ENCODE measurements around the gene PCDH15. TPM values are rescaled to one million over a fixed set of nuclear protein-coding genes. Genes with fewer than 3 reads are reported as not detected.

PCDH15 gene
- total and polyA plus RNA-seq, 2 of the 4 experiments (the other 2 are of a cell fraction), result not detected

- Histone ChIP-seq H3K4me1 (ENCODE audit: control insufficient read depth, insufficient read depth, low read length) (no peaks in the 10 kb centered on the region), H4K91ac (ENCODE audit: insufficient read depth, low read depth, low read length) (no peak overlapping the region), H3K36me3 (ENCODE audit: control insufficient read depth, insufficient read depth, low read length) (no peaks in the 10 kb centered on the region), H3K79me1 (ENCODE audit: low read depth in 1 of 2, low read length in 2 of 2) (no peaks in the 10 kb centered on the region), H2BK5ac (ENCODE audit: low read depth, low read length, poor library complexity, severe bottlenecking) (no peak overlapping the region), H3K27ac (ENCODE audit: insufficient read depth, low read length) (no peak overlapping the region), H4K5ac (ENCODE audit: low read depth, low read length) (no peak overlapping the region), H3K27me3 (ENCODE audit: control insufficient read depth, insufficient read depth, low read length) (no peaks in the 10 kb centered on the region), H2AK5ac (ENCODE audit: low read depth, low read length) (no peak overlapping the region), H3K14ac (replicated peaks; ENCODE audit: low read depth, low read length) (no peak overlapping the region), H2BK120ac (ENCODE audit: low read depth, low read length) (no peak overlapping the region), H3K4me2 (ENCODE audit: low read depth, low read length) (no peak overlapping the region), H3K56ac (ENCODE audit: extremely low read depth, insufficient read depth, low read length) (no peak overlapping the region), H3K9me3 (ENCODE audit: control insufficient read depth, insufficient read depth, low read length) (0 out of 2 replicates have a peak, but pooled peaks cover 3% of the 10 kb centered on the region), H2BK20ac (ENCODE audit: low read depth, low read length) (no peak overlapping the region), H3K18ac (ENCODE audit: low read depth, low read length) (no peak overlapping the region), H4K20me1 (ENCODE audit: insufficient read depth, low read length) (no peaks in the 10 kb centered on the region), H2AFZ (replicated peaks; ENCODE audit: low read length, poor library complexity) (no peak overlapping the region), H3K23ac (ENCODE audit: low read depth, low read length) (no peak overlapping the region), H4K8ac (ENCODE audit: low read depth in 2 of 2, low read length in 2 of 2) (no peak overlapping the region), H3K9me1 (ENCODE audit: insufficient read depth, low read length) (no peaks in the 10 kb centered on the region), H3K4me3 (ENCODE audit: insufficient read depth, low read depth, low read length) (no peak overlapping the region), H2AK9ac (replicated peaks; ENCODE audit: low read depth, low read length, poor library complexity) (no peak overlapping the region), H2BK15ac (ENCODE audit: low read depth, low read length) (no peak overlapping the region), H3K4ac (ENCODE audit: low read depth, low read length) (no peak overlapping the region), H3K9ac (ENCODE audit: low read depth, low read length) (no peak overlapping the region)
- intact Hi-C loops (cut with micrococcal nuclease), result no loop called here
- ChIA-PET CTCF (no interaction called here), POLR2A (ENCODE audit: unreplicated experiment) (no interaction called here)
- TF ChIP-seq MAFK (IDR thresholded peaks at IDR 0.05; ENCODE audit: low read depth, low read length) (no peak), SMC3 (IDR thresholded peaks at IDR 0.05; ENCODE audit: low read depth, low read length) (no peak), RAD21 (IDR thresholded peaks at IDR 0.05; ENCODE audit: low read length) (no peak), CEBPB (IDR thresholded peaks at IDR 0.05; ENCODE audit: low read depth, low read length) (no peak), BHLHE40 (IDR thresholded peaks at IDR 0.05; ENCODE audit: low read depth, low read length) (no peak), MXI1 (IDR thresholded peaks at IDR 0.05; ENCODE audit: borderline replicate concordance, low read depth, low read length) (no peak), CTCF (conservative IDR thresholded peaks at IDR 0.05; ENCODE audit: low read depth, low read length) (no peak), USF2 (IDR thresholded peaks at IDR 0.05; ENCODE audit: low read depth, low read length) (no peak), POLR2A (IDR thresholded peaks at IDR 0.05; ENCODE audit: low read depth, low read length) (no peak), ELK1 (IDR thresholded peaks at IDR 0.05; ENCODE audit: borderline replicate concordance, low read depth, low read length) (no peak), RFX5 (IDR thresholded peaks at IDR 0.05; ENCODE audit: low read depth, low read length) (no peak), CHD1 (IDR thresholded peaks at IDR 0.05; ENCODE audit: low read depth, low read length) (no peak), MAZ (IDR thresholded peaks at IDR 0.05; ENCODE audit: borderline replicate concordance, low read depth, low read length) (no peak), RCOR1 (IDR thresholded peaks at IDR 0.05; ENCODE audit: insufficient replicate concordance, low read length) (no peak)
- dilution Hi-C loops (cut with HindIII; ENCODE audit: low sequenced_read_pairs, unreplicated experiment), result no loop called here
- no CpG with 5 or more reads among the region's 3 CpGs for WGBS, 2 experiments (ENCODE audit: extremely low coverage in 2 of 2, insufficient read length in 1 of 2)
- no peak for ATAC-seq (ENCODE audit: low read depth)
- DNase-seq, result no peak
- in situ Hi-C loops (cut with MboI; ENCODE audit: low sequenced_read_pairs), result no loop called here
- no TSS peak for BruUV-seq (replicated peaks)
These were observed 304.2 kb downstream of the PCDH15 start for GRCh38 chr10:54496852-54497251.

Measured in IMR-90 (cell line).